ENCODE data around the gene MED10. TPM values are rescaled to one million over a fixed set of nuclear protein-coding genes. Genes with fewer than 3 reads are reported as not detected.

MED10 gene
- total and polyA plus RNA-seq, 4 donors = 29.0 to 54.1 (median 39.1) TPM

DNA sequence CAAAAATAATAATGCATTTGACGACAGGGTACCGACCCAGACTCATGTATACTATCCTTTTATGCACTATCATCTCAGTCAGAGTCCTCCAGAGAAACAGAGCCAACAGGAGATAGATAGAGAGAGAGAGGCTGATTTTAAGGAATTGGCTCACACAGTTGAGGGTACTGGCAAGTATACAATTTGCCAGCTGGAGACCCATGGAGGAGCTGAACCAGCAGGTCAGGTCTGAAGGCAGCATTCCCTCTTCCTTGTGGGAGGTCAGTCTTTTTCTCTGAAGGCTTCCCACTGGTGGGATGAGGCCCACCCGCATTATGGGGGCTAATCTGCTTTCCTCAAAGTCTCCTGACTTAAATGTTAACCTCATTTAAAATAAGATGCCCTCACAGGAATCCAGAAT lies 17.3 kb upstream of the MED10 start:
- no peaks in the 10 kb centered on the region for H3K27me3 ChIP-seq (ENCODE audit: control insufficient read depth in 1 of 2, insufficient read depth in 2 of 2, low read length in 1 of 2)
- DNase-seq (no peak), ATAC-seq (ENCODE audit: low FRiP score) (no peak)
- intact Hi-C loops (cut with DNase I) = no loop called here
- H3K4me1 ChIP-seq (ENCODE audit: control insufficient read depth in 1 of 2, insufficient read depth in 2 of 2, low read length in 2 of 2) = no peaks in the 10 kb centered on the region
- no peak overlapping the region for H3K27ac ChIP-seq (ENCODE audit: low read depth in 1 of 2, low read length in 2 of 2)
- WGBS, 2 donors = 90 to 93% methylated on average over 3 of the region's 3 CpGs
- no peaks in the 10 kb centered on the region for H3K36me3 ChIP-seq (ENCODE audit: control insufficient read depth in 1 of 2, insufficient read depth in 2 of 2, low read length in 1 of 2)
- H3K9me3 ChIP-seq (ENCODE audit: control insufficient read depth, low read length) = no peaks in the 10 kb centered on the region
- no peak overlapping the region for H3K4me3 ChIP-seq (ENCODE audit: low read length in 2 of 2)

DNA sequence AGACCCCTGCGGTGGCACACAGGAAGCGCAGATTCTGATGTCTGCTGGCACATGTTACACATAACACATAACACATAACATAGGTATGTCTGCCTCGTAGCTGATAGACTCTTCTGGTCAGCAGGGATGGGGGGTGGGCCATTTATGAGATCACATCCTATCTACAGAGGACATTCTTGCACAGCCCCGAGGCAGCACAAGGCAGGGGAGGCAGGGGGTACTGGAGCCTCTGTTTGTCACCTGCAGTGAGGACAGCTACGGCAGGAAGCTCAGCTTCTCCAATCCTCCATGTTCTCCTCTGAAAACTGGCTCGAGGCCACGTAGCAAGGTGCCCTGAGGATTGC lies 16.7 kb upstream of the MED10 start:
- Histone ChIP-seq H3K4me3 (ENCODE audit: low read length in 2 of 2) (no peak overlapping the region), H3K27ac (ENCODE audit: low read depth in 1 of 2, low read length in 2 of 2) (no peak overlapping the region), H3K27me3 (ENCODE audit: control insufficient read depth in 1 of 2, insufficient read depth in 2 of 2, low read length in 1 of 2) (no peaks in the 10 kb centered on the region), H3K4me1 (ENCODE audit: control insufficient read depth in 1 of 2, insufficient read depth in 2 of 2, low read length in 2 of 2) (no peaks in the 10 kb centered on the region), H3K36me3 (ENCODE audit: control insufficient read depth in 1 of 2, insufficient read depth in 2 of 2, low read length in 1 of 2) (no peaks in the 10 kb centered on the region), H3K9me3 (ENCODE audit: control insufficient read depth, low read length) (no peaks in the 10 kb centered on the region)
- DNase-seq (no peak), ATAC-seq (ENCODE audit: low FRiP score) (no peak)
- WGBS, 2 donors = 70 to 73% methylated on average over 7 of the region's 7 CpGs
- intact Hi-C loops (cut with DNase I) = no loop called here

DNA sequence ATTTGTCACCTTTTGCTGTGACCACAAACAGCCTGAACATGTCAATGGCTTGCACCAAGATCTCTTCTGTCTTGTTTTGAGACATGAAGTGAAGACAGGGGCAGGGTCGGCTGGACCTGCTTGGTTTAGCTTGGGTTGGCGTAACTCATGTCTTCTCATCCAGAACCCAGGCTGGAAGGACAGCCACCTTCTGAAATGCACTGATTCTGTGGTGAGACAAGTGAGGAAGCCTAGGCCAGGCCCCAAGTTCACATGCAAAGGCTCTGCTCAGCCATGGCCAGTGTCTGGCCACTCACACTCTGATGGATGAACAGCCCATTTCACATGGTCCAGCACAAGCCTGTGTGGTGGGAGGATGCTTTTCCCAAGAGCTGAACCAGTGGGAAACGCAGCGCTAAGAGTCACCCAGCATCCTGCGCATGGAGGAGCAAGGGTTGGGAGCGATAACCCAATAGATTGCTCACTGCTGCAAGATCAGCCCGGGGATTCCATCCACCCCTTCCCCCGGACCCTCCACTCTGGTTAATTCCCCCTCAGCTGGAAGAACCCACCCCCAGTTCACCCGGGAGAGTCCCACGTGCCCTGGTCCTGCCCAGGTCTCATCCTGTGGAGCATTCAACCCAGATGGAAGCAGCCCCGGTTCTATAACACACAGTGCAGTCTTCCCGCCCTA lies 16.2 kb upstream of the MED10 start:
- ATAC-seq (ENCODE audit: low FRiP score) (no peak), DNase-seq (no peak)
- H3K27ac ChIP-seq (ENCODE audit: low read depth in 1 of 2, low read length in 2 of 2) = no peak overlapping the region
- H3K9me3 ChIP-seq (ENCODE audit: control insufficient read depth, low read length) = no peaks in the 10 kb centered on the region
- H3K4me3 ChIP-seq (ENCODE audit: low read length in 2 of 2) = no peak overlapping the region
- intact Hi-C loops (cut with DNase I) = no loop called here
- H3K4me1 ChIP-seq (ENCODE audit: control insufficient read depth in 1 of 2, insufficient read depth in 2 of 2, low read length in 2 of 2) = no peaks in the 10 kb centered on the region
- no peaks in the 10 kb centered on the region for H3K36me3 ChIP-seq (ENCODE audit: control insufficient read depth in 1 of 2, insufficient read depth in 2 of 2, low read length in 1 of 2)
- WGBS, 2 donors = 89 to 94% methylated on average over 12 of the region's 12 CpGs
- no peaks in the 10 kb centered on the region for H3K27me3 ChIP-seq (ENCODE audit: control insufficient read depth in 1 of 2, insufficient read depth in 2 of 2, low read length in 1 of 2)

DNA sequence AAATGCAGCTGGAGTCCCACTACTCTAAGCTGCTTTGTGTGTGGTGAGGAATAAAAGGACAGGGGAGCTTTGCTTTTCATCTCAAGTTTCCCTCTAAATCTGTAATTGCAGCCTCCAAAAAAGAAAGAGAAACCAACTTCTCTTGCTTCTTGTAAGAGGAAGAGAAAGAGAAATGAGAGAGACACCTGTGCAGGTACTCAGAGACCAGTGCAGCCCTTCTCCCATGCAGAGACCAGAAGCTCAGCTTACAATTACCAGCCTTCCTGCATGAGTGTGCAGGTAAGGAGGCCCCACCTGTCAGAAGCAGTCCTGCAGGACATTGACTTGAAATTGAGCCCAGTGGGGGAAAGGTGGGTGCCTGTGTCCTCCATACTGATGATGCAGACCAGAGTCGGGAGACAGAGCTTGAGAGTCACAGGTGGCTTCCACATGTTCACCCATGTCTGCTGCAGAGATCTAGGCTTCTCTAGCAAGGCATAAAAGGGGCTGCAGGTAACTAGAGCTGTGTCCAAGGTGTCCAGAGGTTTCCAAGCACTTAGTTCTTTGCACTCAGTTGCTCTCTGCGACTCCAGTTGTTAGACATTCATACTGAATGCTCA lies 15.3 kb upstream of the MED10 start:
- H3K27me3 ChIP-seq (ENCODE audit: control insufficient read depth in 1 of 2, insufficient read depth in 2 of 2, low read length in 1 of 2) = no peaks in the 10 kb centered on the region
- no peak for ATAC-seq (ENCODE audit: low FRiP score)

DNA sequence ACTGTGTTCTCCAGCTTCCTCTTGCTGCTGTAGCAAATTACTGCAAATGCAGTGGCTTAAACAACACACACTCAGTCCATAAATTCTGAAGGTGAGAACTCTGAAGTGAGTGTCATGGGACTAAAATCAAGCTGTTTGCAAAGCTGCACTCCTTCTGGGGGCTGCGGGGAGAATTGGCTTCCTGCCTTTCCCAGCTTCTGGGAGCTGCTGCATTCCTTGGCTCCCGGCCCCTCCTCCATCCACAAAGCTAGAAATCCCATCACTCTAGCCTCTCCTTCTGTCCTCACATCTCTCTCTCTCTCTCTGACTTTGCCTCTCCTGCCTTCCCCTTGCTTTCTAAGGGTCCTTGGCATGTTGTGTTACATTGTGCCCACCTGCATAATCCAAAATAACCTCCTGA lies 14.2 kb upstream of the MED10 start:
- no peaks in the 10 kb centered on the region for H3K27me3 ChIP-seq (ENCODE audit: control insufficient read depth in 1 of 2, insufficient read depth in 2 of 2, low read length in 1 of 2)
- intact Hi-C loops (cut with DNase I) = no loop called here
- H3K27ac ChIP-seq (ENCODE audit: low read depth in 1 of 2, low read length in 2 of 2) = no peak overlapping the region

More for the DNA sequence above, 15.3 kb upstream of the MED10 start:
- 86 to 88% methylated on average over 2 of the region's 2 CpGs for WGBS, 2 donors
- no peaks in the 10 kb centered on the region for H3K4me1 ChIP-seq (ENCODE audit: control insufficient read depth in 1 of 2, insufficient read depth in 2 of 2, low read length in 2 of 2)
- H3K9me3 ChIP-seq (ENCODE audit: control insufficient read depth, low read length) = no peaks in the 10 kb centered on the region
- no peak overlapping the region for H3K27ac ChIP-seq (ENCODE audit: low read depth in 1 of 2, low read length in 2 of 2)
- H3K4me3 ChIP-seq (ENCODE audit: low read length in 2 of 2) = no peak overlapping the region
- no peak for DNase-seq
- intact Hi-C loops (cut with DNase I) = no loop called here
- no peaks in the 10 kb centered on the region for H3K36me3 ChIP-seq (ENCODE audit: control insufficient read depth in 1 of 2, insufficient read depth in 2 of 2, low read length in 1 of 2)

DNA sequence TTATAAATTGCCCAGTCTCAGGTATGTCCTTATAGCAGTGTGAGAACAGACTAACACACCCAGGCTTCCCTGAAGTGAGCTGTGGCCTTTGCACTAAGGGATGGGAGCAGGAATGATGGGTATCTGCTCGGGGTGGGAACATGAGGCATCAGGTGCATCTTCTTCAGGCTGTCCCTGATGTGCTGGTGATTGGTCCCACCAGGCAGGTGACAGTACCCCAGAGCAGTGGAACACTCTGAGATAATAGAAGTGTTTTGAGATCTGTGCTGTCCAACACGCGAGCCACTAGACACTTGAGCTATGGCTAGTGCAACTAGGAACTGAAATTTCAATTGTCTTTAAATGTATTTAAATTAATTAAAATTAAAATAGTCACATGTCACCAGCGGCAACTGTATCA lies 12.8 kb upstream of the MED10 start:
- WGBS, 2 donors = 80 to 84% methylated on average over 4 of the region's 4 CpGs
- H3K4me1 ChIP-seq (ENCODE audit: control insufficient read depth in 1 of 2, insufficient read depth in 2 of 2, low read length in 2 of 2) = no peaks in the 10 kb centered on the region
- no peak overlapping the region for H3K4me3 ChIP-seq (ENCODE audit: low read length in 2 of 2)
- no peak overlapping the region for H3K27ac ChIP-seq (ENCODE audit: low read depth in 1 of 2, low read length in 2 of 2)
- no peaks in the 10 kb centered on the region for H3K27me3 ChIP-seq (ENCODE audit: control insufficient read depth in 1 of 2, insufficient read depth in 2 of 2, low read length in 1 of 2)
- no peaks in the 10 kb centered on the region for H3K9me3 ChIP-seq (ENCODE audit: control insufficient read depth, low read length)
- intact Hi-C loops (cut with DNase I) = no loop called here
- ATAC-seq (ENCODE audit: low FRiP score) (no peak), DNase-seq (no peak)
- H3K36me3 ChIP-seq (ENCODE audit: control insufficient read depth in 1 of 2, insufficient read depth in 2 of 2, low read length in 1 of 2) = no peaks in the 10 kb centered on the region

More for the DNA sequence above, 14.2 kb upstream of the MED10 start:
- ATAC-seq (ENCODE audit: low FRiP score) (no peak), DNase-seq (no peak)
- 13 to 18% methylated on average over 2 of the region's 2 CpGs for WGBS, 2 donors
- Histone ChIP-seq H3K9me3 (ENCODE audit: control insufficient read depth, low read length) (no peaks in the 10 kb centered on the region), H3K4me1 (ENCODE audit: control insufficient read depth in 1 of 2, insufficient read depth in 2 of 2, low read length in 2 of 2) (no peaks in the 10 kb centered on the region), H3K36me3 (ENCODE audit: control insufficient read depth in 1 of 2, insufficient read depth in 2 of 2, low read length in 1 of 2) (no peaks in the 10 kb centered on the region), H3K4me3 (ENCODE audit: low read length in 2 of 2) (no peak overlapping the region)

- Histone ChIP-seq H3K36me3 (ENCODE audit: control insufficient read depth in 1 of 2, insufficient read depth in 2 of 2, low read length in 1 of 2) (no peaks in the 10 kb centered on the region), H3K27me3 (ENCODE audit: control insufficient read depth in 1 of 2, insufficient read depth in 2 of 2, low read length in 1 of 2) (no peaks in the 10 kb centered on the region), H3K9me3 (ENCODE audit: control insufficient read depth, low read length) (no peaks in the 10 kb centered on the region), H3K4me1 (ENCODE audit: control insufficient read depth in 1 of 2, insufficient read depth in 2 of 2, low read length in 2 of 2) (no peaks in the 10 kb centered on the region), H3K4me3 (ENCODE audit: low read length in 2 of 2) (no peak overlapping the region), H3K27ac (ENCODE audit: low read depth in 1 of 2, low read length in 2 of 2) (no peak overlapping the region)
- ATAC-seq (ENCODE audit: low FRiP score) (no peak), DNase-seq (no peak)
- WGBS, 2 donors = 81 to 83% methylated on average over 7 of the region's 7 CpGs
- intact Hi-C loops (cut with DNase I) = no loop called here
Observed at GRCh38 chr5:6389946-6390530, 11.7 kb upstream of the MED10 start.

GRCh38 chr5:6389397-6389796 lies 11.1 kb upstream of the MED10 start:
- Histone ChIP-seq H3K27ac (ENCODE audit: low read depth in 1 of 2, low read length in 2 of 2) (no peak overlapping the region), H3K27me3 (ENCODE audit: control insufficient read depth in 1 of 2, insufficient read depth in 2 of 2, low read length in 1 of 2) (no peaks in the 10 kb centered on the region), H3K4me1 (ENCODE audit: control insufficient read depth in 1 of 2, insufficient read depth in 2 of 2, low read length in 2 of 2) (no peaks in the 10 kb centered on the region), H3K36me3 (ENCODE audit: control insufficient read depth in 1 of 2, insufficient read depth in 2 of 2, low read length in 1 of 2) (no peaks in the 10 kb centered on the region), H3K9me3 (ENCODE audit: control insufficient read depth, low read length) (no peaks in the 10 kb centered on the region), H3K4me3 (ENCODE audit: low read length in 2 of 2) (no peak overlapping the region)
- DNase-seq = no peak
- 68 to 71% methylated on average over 5 of the region's 5 CpGs for WGBS, 2 donors
- intact Hi-C loops (cut with DNase I) = no loop called here
- no peak for ATAC-seq (ENCODE audit: low FRiP score)

GRCh38 chr5:6387970-6388369 lies 9.6 kb upstream of the MED10 start:
- ATAC-seq (ENCODE audit: low FRiP score) = no peak
- Histone ChIP-seq H3K4me1 (ENCODE audit: control insufficient read depth in 1 of 2, insufficient read depth in 2 of 2, low read length in 2 of 2) (no peaks in the 10 kb centered on the region), H3K27ac (ENCODE audit: low read depth in 1 of 2, low read length in 2 of 2) (no peak overlapping the region), H3K9me3 (ENCODE audit: control insufficient read depth, low read length) (no peaks in the 10 kb centered on the region), H3K36me3 (ENCODE audit: control insufficient read depth in 1 of 2, insufficient read depth in 2 of 2, low read length in 1 of 2) (no peaks in the 10 kb centered on the region), H3K4me3 (ENCODE audit: low read length in 2 of 2) (no peak overlapping the region), H3K27me3 (ENCODE audit: control insufficient read depth in 1 of 2, insufficient read depth in 2 of 2, low read length in 1 of 2) (no peaks in the 10 kb centered on the region)
- DNase-seq = no peak
- intact Hi-C loops (cut with DNase I) = no loop called here
